HG03039 (cell line): Measurements from ENCODE around the gene HAPLN1.
"Not testable (repeated sequence)": the region's sequence is repeated elsewhere in the genome, so short reads cannot be mapped to it uniquely, and the experiment has no call there.

Source experiments
- ATAC-seq: cut with Tn5 transposase; IDR thresholded peaks from one replicate; pipeline ENCODE4 v1.9.1; 2021; ENCODE audit warnings: mild to moderate bottlenecking, moderate library complexity; ENCODE audit not compliant: unreplicated experiment

HAPLN1 gene

DNA sequence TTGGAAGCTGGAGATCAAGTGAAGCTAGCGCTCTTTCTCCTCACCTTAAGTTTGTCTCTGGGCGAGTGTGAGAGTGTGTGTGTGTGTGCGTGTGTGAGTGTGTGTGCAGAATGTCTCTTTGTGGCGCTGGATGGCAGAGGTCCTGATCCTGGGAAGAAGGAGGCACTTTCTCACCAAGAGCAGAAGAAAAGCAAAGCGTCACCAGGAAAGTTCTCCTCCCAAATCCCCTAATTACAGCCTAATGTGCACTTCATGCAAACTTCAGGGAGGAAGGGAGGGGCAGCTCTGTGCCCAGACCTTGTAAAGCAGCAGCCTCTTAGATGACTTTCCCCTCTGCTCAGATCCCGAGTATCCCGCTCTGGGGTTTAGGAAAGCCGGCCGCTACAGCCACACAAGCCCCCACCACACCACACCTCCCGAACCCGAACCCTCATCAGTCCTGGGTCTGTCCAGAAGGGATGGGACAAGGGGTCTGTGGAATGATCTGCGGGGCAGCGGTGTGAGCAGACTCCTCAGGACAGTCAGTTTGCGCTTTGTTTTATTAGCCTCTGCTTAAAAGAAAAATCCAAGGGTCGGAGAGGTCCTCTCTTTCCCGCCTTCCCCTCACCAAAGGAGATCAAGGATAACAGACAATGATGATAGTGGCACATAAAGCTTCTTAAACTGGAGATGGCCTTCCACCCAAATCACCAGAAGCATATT, at the start of gene HAPLN1:
Gene HAPLN1, minus strand, starts transcription at position 20 of the 702 bp plus-strand sequence. CDS start 47,332 bp downstream, outside the sequence.
- ATAC-seq, result no peak

DNA sequence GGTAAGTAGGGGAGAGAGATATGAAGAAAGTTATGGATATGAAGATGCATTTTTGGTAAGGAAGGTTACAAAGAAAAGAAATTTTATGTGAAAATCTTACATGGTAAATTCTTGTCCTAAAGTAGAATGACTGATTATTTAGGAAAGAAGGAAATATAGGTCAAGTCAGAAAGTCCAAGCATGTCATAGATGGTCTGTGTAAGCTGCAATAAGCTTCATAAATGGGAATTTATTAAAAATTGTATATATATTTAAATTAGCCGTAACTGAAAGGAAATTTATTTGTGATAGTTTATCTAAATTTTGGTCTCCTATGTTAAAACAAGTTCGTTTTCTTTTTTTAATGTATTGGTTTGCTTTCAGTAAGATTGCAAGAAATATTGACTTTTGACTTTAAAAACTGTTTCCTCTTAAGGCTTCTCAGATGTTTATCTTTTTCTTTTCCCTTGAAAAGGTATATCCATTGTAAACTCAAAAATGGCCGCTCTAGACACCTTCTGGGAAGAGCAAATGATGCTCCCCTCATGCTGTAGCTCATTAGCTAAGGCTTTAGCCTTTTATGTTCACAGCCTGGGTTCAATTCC, 46.8 kb upstream of the HAPLN1 start:
- no peak for ATAC-seq

DNA sequence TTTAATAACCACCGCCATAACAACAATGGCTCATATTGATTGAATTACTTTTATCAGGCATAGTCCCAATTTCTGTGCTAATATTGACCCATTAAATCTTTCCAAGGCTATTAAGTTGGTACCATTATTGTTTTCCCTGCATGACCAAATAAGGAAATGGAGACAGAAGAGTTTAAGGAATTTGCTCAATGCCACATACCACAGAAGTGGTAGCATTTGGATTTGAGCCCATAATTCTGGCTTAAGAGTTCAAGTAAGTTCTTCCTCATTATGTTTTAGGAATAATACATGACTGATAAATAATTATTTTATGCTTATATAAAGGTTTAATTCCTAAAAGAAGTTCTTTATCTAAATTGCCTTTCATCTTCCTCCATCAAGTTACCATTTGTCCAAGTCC, 43.4 kb upstream of the HAPLN1 start:
- no peak for ATAC-seq

DNA sequence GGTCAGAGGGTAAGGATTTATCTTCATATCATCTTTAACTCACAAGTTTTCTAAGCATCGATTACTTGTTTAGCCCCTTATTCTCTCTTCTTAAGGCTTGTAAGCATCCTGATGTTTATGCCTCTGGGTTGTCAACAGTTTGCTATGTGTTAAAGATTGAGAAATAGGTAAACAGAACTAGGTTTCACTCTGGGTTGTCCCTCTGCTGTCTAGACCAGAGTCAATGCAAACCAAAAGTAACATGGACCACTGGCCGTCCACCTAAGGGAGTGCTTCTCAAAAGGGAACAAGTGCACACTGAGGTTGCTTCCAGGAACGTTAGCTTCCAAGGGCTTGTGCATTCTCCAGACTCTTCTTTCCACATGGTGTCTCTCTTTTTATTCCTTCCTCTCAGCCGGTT, 39.9 kb upstream of the HAPLN1 start:
- no peak for ATAC-seq

DNA sequence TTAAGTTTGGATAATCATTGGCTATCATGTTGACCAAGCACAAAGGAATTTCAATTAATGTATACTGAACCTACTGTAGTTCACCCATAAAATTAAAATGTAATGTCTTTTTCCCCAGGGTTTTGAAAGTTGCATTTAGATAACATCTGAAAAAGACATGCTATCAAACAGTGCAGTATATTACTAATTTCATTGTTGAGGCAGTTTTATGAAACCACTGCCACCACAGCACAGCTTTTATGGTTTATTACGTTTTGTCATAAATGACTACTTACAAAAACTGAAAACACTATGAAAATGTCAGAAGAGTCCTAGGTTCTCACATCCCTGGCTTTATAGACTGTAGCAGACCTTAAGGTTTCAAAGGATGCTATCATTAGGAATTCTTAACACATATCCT, 32.0 kb upstream of the HAPLN1 start:
- no peak for ATAC-seq

DNA sequence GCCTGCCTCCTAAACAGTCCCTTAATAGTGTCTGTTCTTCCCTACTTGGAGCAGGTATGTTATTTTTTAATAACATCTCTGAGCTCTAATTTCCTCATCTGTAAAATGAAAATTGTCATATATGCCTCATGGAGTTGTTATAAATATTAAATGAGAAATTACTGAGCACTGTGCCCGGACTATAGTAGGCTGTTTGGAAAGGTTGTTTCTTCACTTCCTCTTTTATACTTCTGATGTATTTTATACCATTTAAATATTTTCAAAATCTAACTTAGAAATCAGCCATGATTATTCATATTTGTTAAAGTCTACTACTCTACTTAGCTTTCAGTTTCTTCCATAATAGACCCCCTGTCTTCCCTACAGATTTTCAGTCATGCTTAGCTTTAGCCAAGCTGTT, 30.5 kb upstream of the HAPLN1 start:
- no peak for ATAC-seq

DNA sequence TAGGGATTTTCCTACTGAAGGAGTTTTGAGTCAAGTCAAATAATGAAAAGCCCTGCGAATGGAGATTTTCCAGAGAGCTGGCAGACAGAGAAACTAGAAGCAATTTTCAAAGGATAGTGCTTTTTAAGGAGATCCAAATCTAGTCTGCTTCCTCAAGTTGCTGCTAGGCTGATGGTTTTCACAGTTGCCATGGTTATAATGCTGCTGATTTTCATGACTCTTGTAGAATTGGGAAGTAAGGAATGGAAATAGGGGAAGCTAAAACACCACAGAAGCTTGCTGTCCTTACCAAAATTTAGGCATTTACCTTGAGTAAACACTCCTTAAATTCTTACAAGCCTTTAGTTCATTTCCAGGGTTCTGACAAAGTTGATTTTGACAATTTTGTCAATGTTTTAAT, 30.1 kb upstream of the HAPLN1 start:
- no peak for ATAC-seq

DNA sequence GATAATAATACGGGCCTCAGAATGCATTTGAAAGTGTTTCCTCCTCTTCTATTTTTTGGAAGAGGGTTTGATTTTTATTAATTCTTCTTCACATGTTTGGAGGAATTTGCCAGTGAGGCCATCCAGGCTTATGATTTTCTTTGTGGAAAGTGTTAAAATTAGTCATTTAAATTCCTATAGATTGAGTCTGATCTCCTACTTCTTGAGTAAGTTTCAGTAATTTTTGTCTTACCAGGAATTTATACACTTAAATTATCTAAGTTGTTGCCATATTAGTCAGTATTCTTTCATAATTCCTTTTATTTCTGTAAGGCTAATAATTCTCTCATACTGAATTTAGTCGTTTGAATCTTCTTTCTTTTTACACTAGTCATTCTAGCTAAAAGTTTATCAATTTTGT, 25.2 kb upstream of the HAPLN1 start:
- no peak for ATAC-seq

DNA sequence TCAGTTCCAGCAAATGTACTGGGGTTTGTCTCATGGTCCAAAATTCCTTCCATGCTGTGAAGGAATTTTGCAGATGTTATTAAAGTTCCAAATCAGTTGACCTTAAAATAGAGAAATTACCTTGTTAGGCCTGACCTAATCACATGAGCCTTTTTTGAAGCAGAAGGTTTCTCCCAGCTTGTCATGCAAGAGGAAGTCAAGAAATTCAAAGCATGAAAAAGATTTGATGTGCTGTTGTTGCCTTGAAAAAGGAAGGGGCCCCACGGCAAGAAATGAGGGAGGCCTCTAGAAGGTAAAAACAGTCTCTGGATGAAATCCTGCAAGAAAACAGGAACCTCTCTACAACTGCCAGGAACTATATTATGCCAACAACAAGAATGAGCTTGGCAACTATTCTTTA, 24.2 kb upstream of the HAPLN1 start:
- no peak for ATAC-seq

DNA sequence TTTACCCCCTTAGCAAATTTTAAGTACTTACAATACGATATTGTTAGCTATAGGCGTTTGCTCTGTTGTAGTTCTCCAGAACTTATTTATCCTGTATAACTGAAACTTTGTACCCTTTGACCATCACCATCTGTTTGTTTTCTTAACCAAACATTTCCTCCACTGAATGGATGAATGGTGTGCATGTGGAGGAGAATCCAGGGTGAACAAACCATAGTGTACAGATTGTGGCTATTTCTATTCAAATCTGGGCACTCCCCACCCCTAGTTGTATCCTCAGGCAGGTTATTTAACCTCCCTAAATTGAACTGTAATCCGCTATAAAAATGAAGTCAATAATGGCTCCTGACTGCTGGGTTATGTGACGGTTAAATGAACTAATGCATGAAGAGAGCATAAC, 21.4 kb upstream of the HAPLN1 start:
- no peak for ATAC-seq

DNA sequence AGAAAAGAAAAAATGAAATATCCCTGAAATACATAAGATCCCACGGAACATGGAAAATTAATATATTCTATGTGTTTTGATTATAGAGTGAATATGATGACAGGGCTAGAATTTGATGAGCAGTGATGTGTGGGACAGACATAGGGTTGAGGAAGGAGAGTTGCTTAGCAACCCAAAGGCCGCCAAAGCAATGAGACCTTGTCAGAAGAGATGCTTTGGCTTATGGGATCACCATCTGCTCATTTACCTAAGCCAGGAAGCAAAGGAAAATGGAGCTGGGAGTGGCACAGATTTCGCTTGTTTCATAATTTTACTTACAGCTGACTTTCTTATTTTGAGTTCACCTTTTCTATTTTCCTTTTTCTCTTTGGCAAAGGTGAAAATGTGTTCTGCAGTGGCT, 20.9 kb upstream of the HAPLN1 start:
- ATAC-seq, result no peak

DNA sequence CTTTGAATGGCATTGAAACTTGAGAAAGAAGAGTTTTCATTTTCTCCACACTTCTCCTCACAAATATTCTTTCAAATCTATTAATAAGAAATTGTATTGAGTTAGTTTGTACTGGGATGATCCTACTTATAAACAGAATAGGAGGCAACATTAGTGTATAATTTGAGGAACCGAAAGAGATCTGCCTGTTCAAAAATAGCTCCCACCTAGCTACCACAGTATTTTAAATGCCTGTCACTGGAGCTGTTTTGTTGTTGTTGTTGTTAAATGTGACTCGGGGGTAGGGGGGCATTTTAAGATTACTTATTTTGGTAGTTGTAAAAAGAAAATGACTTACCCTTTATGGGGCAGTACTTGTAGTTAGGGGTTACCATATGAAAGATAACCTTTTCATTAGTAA, 20.1 kb upstream of the HAPLN1 start:
- no peak for ATAC-seq

DNA sequence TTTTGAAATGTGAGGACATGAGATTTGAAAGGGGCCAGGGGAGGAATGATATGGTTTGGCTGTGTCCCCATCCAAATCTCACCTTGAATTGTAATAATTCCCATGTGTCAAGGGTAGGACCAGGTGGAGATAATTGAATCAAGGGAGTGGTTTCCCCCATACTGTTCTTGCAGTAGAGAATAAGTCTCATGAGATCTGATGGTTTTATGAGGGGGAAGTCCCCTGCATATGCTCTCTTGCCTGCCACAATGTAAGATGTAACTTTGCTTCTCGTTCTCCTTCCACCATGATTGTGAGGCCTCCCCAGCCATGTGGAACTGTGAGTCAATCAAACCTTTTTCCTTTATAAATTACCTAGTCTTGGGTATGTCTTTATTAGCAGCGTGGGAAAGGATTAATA, 15.5 kb upstream of the HAPLN1 start:
- ATAC-seq, result not testable (repeated sequence)

DNA sequence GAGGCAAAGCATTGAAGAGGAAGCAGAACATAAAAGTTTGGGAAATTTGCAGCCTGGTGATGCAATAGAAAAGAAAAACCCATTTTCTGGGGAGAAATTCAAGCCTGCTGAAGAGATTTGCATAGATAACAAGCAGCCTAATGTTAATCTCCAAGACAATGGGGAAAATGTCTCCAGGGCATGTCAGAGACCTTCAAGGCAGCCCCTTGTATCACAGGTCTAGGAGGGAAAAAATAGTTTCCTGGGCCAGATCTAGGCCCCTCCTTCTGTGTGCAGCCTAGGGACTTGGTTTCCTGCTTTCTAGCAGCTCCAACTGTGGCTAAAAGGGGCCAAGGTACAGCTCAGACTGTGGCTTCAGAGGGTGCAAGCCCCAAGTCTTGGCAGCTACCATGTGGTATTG, 14.4 kb upstream of the HAPLN1 start:
- not testable (repeated sequence) for ATAC-seq

DNA sequence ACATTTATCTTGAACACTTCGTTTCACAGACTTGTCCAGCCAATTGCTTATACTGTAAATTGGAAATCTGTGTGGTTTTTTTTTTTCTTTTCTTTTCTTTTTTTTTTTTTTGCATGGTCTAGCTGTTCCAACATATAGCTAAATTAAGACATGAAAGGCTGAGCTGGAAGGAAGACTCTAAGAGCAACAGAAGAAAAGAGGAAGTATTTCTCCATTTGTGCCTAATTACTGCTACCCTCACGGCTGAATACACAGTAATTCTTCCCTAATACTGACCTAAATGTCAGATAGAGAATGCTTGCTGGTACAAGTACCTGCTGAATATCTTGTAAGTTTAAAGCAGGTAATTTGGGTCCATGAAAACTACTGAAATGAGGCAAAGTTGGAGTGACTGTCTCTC, 11.0 kb upstream of the HAPLN1 start:
- ATAC-seq, result peak; percentile 54

DNA sequence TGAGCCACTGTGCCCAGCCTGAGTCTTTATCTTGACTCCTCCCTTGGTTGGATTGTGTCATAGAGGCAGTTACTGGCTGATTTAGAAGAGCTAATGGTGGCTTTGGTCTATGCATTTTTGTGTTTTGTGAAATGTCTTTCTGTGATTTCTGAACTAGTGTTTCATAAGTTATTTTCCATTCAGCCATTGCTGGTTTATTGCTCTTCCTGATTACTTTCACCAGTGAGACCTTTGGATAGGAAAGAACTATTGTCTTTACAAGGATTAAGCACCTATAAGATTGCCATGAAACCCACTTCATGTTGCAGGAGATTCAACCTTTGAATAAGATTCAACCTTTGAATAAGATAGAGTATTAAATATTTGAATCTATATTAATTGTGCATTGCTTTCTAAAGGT, 8.7 kb upstream of the HAPLN1 start:
- ATAC-seq, result no peak

DNA sequence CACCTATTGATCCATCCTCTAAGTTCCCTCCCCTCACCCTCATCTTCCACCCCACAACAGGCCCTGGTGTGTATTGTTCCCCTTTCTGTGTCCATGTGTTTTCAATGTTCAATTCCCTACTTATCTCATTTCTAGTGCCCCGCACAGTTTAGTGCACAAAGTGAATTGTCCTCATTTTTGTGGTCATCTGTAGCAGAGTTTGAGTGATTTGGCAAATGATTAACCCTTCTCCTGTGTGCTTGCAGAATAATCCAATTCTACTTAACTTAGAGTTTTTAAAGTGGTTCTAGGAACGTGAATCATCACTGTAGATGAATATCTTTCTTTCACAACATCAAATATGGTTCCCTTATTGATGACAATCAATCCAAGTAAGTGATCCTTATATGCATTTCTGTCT, 6.3 kb upstream of the HAPLN1 start:
- ATAC-seq, result no peak

DNA sequence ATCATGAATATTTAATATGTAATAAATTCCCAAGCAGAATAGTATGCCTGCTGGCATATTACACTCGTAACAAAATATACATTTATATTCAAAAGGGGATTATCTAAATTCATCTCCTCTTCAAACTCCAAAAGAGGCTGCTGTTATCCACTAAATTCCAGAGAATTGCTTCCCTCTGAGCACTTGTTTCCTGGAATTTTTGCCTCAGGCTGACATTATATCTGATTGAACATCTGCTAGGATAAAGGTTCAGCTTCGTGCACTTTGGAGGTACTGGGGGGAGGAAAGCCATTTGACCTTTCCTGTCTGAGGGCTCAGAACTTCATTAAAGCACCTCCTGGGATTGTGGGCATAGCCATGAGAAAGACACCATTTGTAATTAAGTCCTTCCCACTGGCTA, 4.3 kb upstream of the HAPLN1 start:
- no peak for ATAC-seq

DNA sequence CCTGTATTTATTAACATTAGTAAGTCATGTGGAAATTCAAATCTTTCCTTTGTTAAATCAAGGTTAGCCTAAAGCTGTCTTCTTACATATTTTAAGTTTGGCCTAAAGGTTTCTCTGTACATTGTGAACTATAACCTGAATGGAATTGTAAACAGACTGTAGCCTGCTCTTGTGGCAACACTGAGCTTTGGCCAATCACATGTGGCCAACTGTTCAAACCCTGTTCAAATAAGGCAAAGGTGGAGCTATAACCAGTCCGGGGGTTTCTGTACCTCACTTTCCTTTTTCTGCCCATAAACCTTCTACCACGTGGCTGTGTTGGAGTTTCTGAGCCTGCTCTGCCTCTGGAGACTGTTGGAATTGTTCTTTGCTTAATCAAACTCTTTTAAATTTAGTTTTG, 3.3 kb upstream of the HAPLN1 start:
- ATAC-seq, result no peak

DNA sequence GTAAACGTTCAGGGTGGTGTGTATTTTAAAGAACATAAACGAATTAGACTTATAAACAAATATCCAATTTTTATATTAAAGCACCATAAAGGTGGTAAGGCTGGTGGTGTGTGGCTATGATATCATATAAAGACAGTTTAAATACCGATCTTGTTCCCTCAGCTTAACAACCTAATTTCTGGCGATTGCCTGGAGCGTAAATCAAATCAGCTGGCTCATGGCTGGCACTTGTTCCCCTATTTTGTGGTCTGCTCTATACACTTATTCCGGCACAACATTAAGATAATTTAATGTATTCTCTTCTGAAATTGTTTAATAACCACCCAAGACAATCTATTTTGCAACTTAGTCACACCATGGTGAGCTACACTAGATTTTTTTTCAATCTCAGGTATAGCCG, 2.4 kb upstream of the HAPLN1 start:
- no peak for ATAC-seq

DNA sequence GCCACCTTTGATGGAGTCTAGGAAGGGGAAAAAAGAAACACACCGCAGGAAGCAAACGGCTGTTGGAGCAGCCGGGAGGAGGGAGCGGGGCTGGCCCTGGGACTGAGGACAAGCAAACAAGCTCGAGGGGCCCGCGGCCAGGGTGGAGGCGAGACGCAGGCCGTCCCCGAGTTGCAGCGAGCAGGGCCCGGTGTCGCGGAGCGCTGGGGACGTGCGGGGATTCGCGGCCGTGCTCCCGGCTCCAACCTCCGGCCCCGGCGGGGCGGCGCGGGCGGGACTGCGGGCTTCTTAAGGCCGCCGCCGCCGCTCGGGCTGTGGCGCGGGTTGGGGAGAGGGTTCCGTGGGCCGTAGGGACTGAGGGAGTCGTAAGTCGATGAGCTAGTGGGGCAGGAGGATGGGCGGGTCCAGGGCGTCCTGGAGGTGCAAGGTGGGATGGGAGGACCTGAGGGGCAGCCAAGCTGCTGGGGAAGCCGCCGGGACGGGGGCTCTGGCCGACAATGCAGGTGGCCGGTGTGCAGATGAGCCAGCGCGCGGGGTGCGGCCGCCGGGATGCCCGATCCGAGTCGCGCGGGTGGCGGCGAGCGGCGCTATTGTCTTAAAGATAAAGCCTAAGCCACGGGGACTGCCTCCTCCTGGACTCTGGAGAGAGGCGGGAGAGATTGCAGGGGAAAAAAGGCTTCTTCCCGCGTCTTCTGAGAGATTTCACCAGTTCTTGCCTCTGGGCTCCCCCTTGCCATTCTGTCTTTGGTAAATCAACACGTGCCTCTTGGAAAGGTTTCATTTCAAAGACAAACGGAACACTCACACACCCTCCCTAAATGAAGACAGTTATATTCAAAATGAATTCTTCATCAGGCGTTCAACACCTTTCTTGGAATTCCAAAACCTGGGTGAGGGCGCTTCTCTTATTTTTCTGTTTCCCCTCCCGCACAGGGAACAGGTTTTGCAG, 1.6 kb upstream of the HAPLN1 start:
- ATAC-seq, result peak; percentile 64

DNA sequence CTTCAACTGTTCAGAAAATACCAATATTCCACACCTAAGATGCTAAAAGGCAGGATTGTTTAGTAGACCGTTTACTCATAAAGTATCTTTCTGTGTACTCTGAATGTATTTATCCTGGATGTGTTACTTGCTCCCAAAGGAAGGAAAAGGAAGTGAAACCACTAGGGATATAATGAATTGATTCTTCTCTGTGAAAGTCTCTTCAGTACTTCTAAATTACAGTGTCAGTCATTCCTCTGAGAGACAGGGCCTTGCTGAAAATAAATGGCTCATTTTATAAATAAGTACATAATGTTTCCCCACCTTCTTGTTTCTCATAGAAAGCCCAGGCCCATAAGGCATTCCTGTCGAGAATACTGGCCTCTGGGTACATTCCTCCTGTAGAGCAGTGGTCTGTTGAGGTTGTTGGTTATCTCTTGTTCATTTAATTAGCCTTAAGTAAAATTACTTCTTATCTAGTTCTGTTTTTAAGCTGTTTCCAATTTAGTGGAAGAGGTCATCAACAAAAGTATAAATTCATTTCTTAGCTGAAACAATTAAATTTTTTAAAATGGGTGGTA, 1.6 kb downstream of the HAPLN1 start:
- no peak for ATAC-seq
